Testis (tissue), 3 donors: ENCODE measurements around the gene CDH13. TPM values are rescaled to one million over a fixed set of nuclear protein-coding genes. Genes with fewer than 3 reads are reported as not detected.

Experiments used
- DNase-seq: peaks from one replicate; pipeline ENCODE4 v3.0.0-alpha.2; 2019
- H3K27ac ChIP-seq, 2 donors: fragments of 200-600 bp; sonication (generic); one replicate each; pipeline ENCODE4 v1.5.1; 2019
- H3K27me3 ChIP-seq: fragments of 200-600 bp; sonication (generic); one replicate; pipeline ENCODE4 v1.5.1; 2019
- H3K36me3 ChIP-seq: fragments of 200-600 bp; sonication (generic); one replicate; pipeline ENCODE4 v1.5.1; 2017; ENCODE audit warnings: low read depth; ENCODE audit errors: missing control alignments
- H3K4me1 ChIP-seq: fragments of 200-600 bp; sonication (generic); one replicate; pipeline ENCODE4 v1.5.1; 2019
- H3K4me3 ChIP-seq, 2 donors: fragments of 200-600 bp; sonication (generic); one replicate each; pipeline ENCODE4 v1.5.1; 2017 to 2019
- H3K9me3 ChIP-seq: fragments of 200-600 bp; sonication (generic); one replicate; pipeline ENCODE4 v1.5.1; 2017
- POLR2A ChIP-seq: fragments of 450-650 bp; IDR thresholded peaks from one replicate; pipeline ENCODE4 v1.6.1; 2017; ENCODE audit warnings: antibody characterized with exemption, mild to moderate bottlenecking, moderate library complexity
- WGBS, 2 donors: methylation state at CpG; one replicate each; pipeline ENCODE4 v1.1.5; 2018; 5-methylcytosine and 5-hydroxymethylcytosine counted together
- intact Hi-C: fragments of 100-400 bp; cut with DNase I; formaldehyde crosslinking; loops from one replicate; pipeline ENCODE4 v1.15.1; 2023; ENCODE audit warnings: low total_unique reads
- polyA plus RNA-seq: library from polyadenylated mRNA; stranded (reverse); fragments of 350-450 nt; fragmentation: Illumina TruSeq; extraction: RNeasy Lipid Tissue Mini Kit (QIAGEN cat#74804); gene quantifications from one replicate; pipeline ENCODE4 v1.2.3, GENCODE V29; 2014; ENCODE audit warnings: low read depth, low replicate concordance; ENCODE audit not compliant: insufficient read depth
- total RNA-seq, 2 donors: library from RNA; depleted of rRNA; stranded (reverse); fragments of >200 nt; gene quantifications; one replicate each; pipeline ENCODE4 v1.2.3, GENCODE V29; 2016
- TF ChIP-seq, protein P1 (sequence below), 3 experiments: fragments of 450-650 bp in 2 of 3; fragments of 200-600 bp in 1 of 3; sonication (generic) in 1 of 3; IDR thresholded peaks; one replicate each; pipeline ENCODE4 v1.5.1; 2016 to 2019; ENCODE audit warnings: antibody characterized with exemption in 3 of 3, mild to moderate bottlenecking in 2 of 3, moderate library complexity in 1 of 3

CDH13 gene
- total and polyA plus RNA-seq, 3 donors from 2014 or later = 1.2 to 11.1 (median 2.0) TPM

DNA sequence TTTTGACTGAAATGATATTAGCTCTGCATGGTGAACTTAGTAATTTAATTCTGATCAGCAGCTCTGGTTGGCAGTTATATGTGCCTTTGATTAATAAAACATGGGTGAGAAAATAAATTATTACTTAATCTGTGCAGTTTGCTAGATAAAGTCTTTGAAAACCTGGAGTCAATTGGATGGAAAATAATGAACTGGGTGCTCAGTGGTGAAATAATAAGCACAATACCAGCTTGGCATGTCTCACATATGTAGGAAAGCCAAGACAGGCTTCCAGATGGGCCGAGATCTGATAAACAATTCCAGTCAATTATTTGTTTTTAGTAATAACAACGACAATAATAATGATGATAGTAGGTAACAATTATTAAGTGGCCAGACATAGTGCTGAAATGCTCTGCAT is 326.7 kb downstream of the CDH13 start:
- no peaks in the 10 kb centered on the region for H3K27me3 ChIP-seq
- DNase-seq = no peak
- H3K4me3 ChIP-seq = no peak overlapping the region
- no peaks in the 10 kb centered on the region for H3K36me3 ChIP-seq
- H3K9me3 ChIP-seq = no peaks in the 10 kb centered on the region
- intact Hi-C loops = no loop called here
- TF ChIP-seq POLR2A = no peak
- TF ChIP-seq, protein P1, sequence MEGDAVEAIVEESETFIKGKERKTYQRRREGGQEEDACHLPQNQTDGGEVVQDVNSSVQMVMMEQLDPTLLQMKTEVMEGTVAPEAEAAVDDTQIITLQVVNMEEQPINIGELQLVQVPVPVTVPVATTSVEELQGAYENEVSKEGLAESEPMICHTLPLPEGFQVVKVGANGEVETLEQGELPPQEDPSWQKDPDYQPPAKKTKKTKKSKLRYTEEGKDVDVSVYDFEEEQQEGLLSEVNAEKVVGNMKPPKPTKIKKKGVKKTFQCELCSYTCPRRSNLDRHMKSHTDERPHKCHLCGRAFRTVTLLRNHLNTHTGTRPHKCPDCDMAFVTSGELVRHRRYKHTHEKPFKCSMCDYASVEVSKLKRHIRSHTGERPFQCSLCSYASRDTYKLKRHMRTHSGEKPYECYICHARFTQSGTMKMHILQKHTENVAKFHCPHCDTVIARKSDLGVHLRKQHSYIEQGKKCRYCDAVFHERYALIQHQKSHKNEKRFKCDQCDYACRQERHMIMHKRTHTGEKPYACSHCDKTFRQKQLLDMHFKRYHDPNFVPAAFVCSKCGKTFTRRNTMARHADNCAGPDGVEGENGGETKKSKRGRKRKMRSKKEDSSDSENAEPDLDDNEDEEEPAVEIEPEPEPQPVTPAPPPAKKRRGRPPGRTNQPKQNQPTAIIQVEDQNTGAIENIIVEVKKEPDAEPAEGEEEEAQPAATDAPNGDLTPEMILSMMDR (IDR thresholded peaks at IDR 0.05) = no peak
- WGBS, 2 donors = 77 to 89% methylated on average over 2 of the region's 2 CpGs
- no peaks in the 10 kb centered on the region for H3K4me1 ChIP-seq
- H3K27ac ChIP-seq = no peak overlapping the region

DNA sequence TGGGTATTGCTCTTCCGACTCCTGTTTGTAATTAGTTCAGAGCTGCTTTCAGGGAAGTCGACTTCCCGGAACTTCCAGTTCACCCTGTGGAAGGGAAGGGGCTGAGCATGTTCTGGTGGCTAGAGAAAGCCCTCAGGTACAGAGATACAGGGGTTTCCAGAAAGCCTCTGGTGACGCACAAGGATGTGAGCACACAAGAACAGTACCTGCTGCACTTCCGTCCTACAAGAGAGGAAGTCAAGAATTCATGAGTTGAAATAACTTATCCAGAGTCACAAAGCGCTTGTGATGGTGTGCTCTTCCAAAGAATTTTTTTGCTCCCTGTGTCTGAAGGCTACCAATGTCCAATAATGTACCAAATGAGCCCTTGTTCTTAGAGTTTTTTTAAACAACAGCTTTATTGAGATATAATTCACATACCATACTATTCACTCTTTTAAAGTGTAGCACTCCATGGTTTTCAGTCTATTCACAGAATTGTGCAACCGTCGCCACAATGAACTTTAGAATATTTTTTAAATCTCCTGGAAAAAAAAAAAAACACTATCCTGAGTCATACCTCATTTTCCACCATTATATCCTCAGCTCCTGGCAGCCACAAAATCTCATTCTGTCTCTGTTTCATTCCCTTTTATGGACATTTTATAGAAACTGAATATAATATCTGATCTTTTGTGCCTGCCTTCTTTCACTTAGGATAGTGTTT is 327.6 kb downstream of the CDH13 start:
- TF ChIP-seq, protein P1 (IDR thresholded peaks at IDR 0.05) = no peak
- no peak for TF ChIP-seq POLR2A
- WGBS, 2 donors = 85 to 90% methylated on average over 8 of the region's 8 CpGs
- intact Hi-C loops = no loop called here
- no peaks in the 10 kb centered on the region for H3K4me1 ChIP-seq
- no peaks in the 10 kb centered on the region for H3K36me3 ChIP-seq
- no peaks in the 10 kb centered on the region for H3K27me3 ChIP-seq
- no peak overlapping the region for H3K4me3 ChIP-seq
- no peak overlapping the region for H3K27ac ChIP-seq
- DNase-seq = no peak
- H3K9me3 ChIP-seq = no peaks in the 10 kb centered on the region

DNA sequence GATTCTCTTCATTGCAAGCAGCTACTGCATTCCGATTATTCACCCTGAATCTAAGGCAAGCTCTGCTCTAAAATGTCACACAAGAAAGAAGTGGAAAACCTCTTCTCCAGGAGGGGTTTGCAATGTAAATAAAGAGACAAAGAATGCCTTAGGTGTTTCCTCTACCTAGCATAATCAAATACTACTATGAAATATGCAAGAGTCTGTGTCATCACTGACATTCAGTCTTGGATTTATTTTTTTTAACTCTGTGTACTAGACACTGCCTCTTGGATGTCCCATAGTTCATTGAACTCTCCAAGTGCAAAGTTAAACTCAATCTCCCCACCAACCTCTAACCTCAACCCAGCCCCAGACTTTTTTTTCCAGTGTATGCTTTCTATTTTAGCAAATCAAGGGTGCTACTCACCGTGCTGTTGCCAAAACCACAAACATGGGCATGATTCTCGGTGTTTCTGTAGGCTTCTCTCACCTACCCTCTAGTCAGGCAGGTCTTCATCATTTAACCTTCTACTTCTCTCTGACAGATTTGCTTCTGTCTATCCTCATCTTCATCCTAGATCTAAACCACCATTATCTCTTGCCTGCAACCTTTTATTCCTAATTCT is 329.1 kb downstream of the CDH13 start:
- intact Hi-C loops = no loop called here
- no peaks in the 10 kb centered on the region for H3K9me3 ChIP-seq
- no peak for TF ChIP-seq POLR2A
- TF ChIP-seq, protein P1 (IDR thresholded peaks at IDR 0.05) = no peak
- H3K4me3 ChIP-seq = no peak overlapping the region
- no peaks in the 10 kb centered on the region for H3K4me1 ChIP-seq
- DNase-seq = no peak
- no peaks in the 10 kb centered on the region for H3K27me3 ChIP-seq
- 80 to 83% methylated on average over 3 of the region's 3 CpGs for WGBS, 2 donors
- no peaks in the 10 kb centered on the region for H3K36me3 ChIP-seq
- H3K27ac ChIP-seq = no peak overlapping the region

DNA sequence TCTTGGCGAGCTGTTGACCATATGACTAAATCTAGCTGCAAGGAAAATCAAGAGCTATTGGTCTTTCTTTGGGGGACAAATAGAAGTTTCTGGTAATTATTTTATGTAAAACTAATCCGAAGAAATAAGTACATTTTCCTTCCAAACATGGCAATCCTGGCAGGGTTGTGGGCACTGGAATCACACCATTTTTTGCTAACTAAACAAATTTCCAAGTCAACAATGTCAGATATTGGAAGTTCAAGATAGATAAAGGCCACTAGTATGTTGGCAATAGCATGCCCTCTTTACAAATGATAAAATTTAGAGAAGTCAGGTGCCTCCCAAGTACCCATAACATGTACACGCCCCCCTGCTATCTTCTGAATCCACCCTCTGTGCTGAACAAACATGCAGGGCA is 330.4 kb downstream of the CDH13 start:
- no peak for DNase-seq
- Histone ChIP-seq H3K27me3 (no peaks in the 10 kb centered on the region), H3K9me3 (no peaks in the 10 kb centered on the region), H3K27ac (no peak overlapping the region), H3K4me1 (no peaks in the 10 kb centered on the region), H3K36me3 (no peaks in the 10 kb centered on the region), H3K4me3 (no peak overlapping the region)
- TF ChIP-seq, protein P1 (IDR thresholded peaks at IDR 0.05) = no peak
- no peak for TF ChIP-seq POLR2A
- intact Hi-C loops = no loop called here
- 81 to 89% methylated on average over 3 of the region's 3 CpGs for WGBS, 2 donors

DNA sequence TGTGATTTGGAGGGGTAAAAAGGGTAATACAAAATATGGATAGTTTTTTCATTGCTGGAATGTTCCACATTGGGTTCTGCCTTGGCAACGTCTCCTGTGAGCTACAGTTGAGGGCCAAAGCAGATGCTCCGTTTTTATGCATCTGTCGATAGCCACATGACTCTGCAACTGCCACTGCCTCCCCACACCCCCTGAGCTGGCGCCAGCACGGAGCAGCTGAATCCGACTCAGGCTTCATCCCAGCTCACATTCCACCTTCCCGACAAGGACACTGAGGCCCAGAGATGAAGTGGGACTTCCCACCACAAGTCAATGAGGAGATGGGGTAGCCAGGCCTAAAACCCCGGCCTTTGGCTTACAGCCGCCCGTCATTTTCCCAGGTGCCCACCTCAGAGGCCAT is 334.1 kb downstream of the CDH13 start:
- H3K9me3 ChIP-seq = no peaks in the 10 kb centered on the region
- DNase-seq = no peak
- H3K36me3 ChIP-seq = no peaks in the 10 kb centered on the region
- H3K27me3 ChIP-seq = no peaks in the 10 kb centered on the region
- intact Hi-C loops = no loop called here
- no peaks in the 10 kb centered on the region for H3K4me1 ChIP-seq
- no peak overlapping the region for H3K4me3 ChIP-seq
- 84 to 93% methylated on average over 9 to 10 of the region's 10 CpGs for WGBS, 2 donors
- TF ChIP-seq, protein P1 (IDR thresholded peaks at IDR 0.05) = no peak
- no peak for TF ChIP-seq POLR2A
- H3K27ac ChIP-seq = no peak overlapping the region
